ENCODE measurements around the gene DNAJC25.
"Not testable (repeated sequence)": the region's sequence is repeated elsewhere in the genome, so short reads cannot be mapped to it uniquely, and the experiment has no call there.

Gene DNAJC25

DNA sequence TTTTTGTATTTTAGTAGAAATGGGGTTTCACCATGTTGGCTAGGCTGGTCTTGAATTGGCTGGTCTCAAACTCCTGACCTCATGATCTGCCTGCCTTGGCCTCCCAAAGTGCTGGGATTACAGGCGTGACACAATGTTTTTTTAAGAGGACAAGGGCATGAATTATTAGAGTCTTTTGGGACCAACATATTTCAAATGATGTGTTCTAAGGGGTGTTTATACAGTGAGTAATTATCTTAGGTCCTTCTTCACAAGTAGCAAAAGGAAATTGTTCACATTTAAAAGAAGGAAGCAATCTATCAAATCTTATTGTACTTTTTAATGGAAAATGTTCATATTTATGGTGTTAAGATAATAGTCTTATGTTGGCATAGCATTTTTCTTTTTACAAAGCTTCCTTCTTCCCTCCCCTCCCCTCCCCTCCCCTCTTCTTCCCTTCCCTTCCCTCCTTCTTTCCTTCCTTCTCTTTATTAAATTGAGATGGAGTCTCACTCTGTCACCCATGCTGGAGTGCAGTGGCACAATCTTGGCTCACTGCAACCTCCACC, 37.0 kb downstream of the DNAJC25 start:
- DNase-seq (ENCODE audit: low read depth) = no peak

GRCh38 chr9:111668601-111669000, 37.5 kb downstream of the DNAJC25 start:
- DNase-seq (ENCODE audit: low read depth) = not testable (repeated sequence)

DNA sequence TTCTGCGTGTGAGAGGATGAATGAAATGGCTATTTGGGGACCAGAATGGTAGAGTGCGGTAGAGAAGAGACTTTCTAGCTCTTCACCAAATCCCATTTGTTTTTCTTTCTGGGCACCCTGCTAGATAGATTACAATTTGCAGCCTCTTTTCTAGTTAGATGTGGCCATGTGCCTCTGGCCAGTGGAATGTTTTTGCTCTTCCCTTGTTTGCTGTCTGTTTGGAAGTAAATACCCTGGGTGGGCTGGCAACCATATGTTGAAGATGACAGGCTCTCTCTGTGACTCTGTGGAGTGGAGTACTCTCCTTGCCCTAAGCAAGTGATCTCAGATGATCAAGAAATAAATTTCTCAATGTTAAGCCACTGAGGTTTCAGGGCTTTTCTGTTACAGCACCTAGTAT, 43.2 kb downstream of the DNAJC25 start:
- DNase-seq (ENCODE audit: low read depth) = no peak

- DNase-seq (ENCODE audit: low read depth) = no peak
These were observed 45.0 kb downstream of the DNAJC25 start for GRCh38 chr9:111676116-111676515.

GRCh38 chr9:111678293-111678692, 47.2 kb downstream of the DNAJC25 start:
- DNase-seq (ENCODE audit: low read depth) = no peak

- DNase-seq (ENCODE audit: low read depth) = no peak
These were observed 48.1 kb downstream of the DNAJC25 start for GRCh38 chr9:111679199-111679598.

DNA sequence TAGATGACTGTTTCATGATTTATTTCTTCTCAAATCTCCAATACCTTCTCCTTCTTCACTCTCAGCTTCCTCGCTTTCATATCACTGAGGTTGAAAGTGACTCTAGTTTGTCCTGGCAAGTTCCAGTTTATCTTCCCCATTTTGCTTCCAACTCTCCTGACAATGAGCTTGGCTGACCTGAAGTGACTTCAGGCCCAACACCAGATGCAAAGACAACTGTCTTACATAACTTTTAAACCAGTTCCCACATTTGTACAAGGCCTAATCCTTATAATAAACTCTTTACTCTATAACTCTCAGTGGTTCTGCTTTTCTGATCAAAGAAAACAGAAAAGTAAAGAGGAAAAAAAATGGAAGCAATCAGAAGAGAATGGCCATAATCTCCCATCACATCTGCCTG, 52.3 kb downstream of the DNAJC25 start:
- DNase-seq (ENCODE audit: low read depth) = no peak

- no peak for DNase-seq (ENCODE audit: low read depth)
These were observed 60.7 kb downstream of the DNAJC25 start for GRCh38 chr9:111691672-111692329.

- DNase-seq (ENCODE audit: low read depth) = no peak
These were observed 65.7 kb downstream of the DNAJC25 start for GRCh38 chr9:111696796-111697195.

DNA sequence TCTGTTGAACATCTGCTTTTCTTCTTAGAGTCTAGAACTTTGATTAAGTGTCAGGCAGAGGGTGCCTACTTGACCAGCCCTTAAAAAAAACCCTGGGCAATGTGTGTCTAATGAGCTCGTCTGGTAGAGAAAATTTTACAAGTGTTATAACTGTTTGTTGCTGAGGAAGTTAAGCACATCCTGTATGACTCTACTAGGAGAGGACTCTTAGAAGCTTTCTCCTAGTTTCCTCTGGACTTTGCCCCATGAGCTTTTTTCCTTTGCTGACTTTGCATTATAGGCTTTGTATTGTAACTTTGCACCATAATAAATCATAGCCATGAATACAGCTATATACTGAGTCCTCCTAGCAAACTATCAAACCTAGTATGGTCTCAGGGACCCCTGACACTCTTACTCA, 69.6 kb downstream of the DNAJC25 start:
- DNase-seq (ENCODE audit: low read depth) = no peak
